ENCODE results near the gene EXOC3L2. TPM values are rescaled to one million over a fixed set of nuclear protein-coding genes. Genes with fewer than 3 reads are reported as not detected.

EXOC3L2 gene
- polyA plus RNA-seq, 3 donors = not detected

DNA sequence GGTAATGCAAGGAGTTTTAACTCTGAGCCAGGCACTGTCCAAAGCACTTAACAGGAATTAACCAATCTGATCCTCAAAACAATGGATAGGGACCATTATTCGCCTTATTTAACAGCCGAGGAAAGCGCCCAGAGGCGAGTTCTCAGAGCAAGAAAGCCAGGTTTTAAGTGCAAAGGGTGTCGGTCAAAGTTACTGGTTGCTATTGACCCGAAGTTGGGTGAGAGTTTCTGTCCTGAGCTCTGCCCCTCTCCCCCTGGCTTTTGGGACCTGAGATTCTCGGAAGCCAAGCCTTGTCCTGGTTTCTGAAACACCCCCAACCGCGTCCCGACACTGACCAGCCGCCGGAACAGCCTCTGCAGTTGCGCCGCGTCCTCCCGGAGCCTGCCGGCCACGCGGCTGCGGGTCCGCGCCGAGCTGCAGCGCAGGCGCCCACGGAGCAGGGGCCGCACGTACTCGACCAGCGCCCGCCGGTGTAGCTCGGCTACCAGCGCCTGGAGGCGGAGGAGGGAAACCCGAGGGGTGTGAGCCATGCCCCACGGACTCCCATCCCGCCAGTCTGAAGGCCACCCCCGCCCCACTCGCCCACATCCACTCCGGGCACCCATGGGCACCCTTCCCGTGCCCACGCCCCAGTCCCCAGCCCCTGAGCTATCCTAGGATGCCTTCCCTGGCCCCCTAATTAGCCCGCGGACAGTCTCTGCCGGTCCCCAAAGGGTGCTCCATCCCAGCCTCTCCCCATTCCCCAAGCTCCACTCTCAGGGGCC is 27.8 kb downstream of the EXOC3L2 start:
- TF ChIP-seq, protein P1, sequence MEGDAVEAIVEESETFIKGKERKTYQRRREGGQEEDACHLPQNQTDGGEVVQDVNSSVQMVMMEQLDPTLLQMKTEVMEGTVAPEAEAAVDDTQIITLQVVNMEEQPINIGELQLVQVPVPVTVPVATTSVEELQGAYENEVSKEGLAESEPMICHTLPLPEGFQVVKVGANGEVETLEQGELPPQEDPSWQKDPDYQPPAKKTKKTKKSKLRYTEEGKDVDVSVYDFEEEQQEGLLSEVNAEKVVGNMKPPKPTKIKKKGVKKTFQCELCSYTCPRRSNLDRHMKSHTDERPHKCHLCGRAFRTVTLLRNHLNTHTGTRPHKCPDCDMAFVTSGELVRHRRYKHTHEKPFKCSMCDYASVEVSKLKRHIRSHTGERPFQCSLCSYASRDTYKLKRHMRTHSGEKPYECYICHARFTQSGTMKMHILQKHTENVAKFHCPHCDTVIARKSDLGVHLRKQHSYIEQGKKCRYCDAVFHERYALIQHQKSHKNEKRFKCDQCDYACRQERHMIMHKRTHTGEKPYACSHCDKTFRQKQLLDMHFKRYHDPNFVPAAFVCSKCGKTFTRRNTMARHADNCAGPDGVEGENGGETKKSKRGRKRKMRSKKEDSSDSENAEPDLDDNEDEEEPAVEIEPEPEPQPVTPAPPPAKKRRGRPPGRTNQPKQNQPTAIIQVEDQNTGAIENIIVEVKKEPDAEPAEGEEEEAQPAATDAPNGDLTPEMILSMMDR (IDR thresholded peaks at IDR 0.05) = no peak
- Histone ChIP-seq H3K9ac (ENCODE audit: insufficient read depth, low read length, poor library complexity, severe bottlenecking) (no peak overlapping the region), H3K27ac (ENCODE audit: low read depth in 1 of 2, low read length in 2 of 2) (no peak overlapping the region), H3K79me2 (ENCODE audit: insufficient read depth, low read length) (no peaks in the 10 kb centered on the region), H2AFZ (ENCODE audit: insufficient read depth, low read depth, low read length, poor library complexity, severe bottlenecking) (no peak overlapping the region), H4K20me1 (ENCODE audit: insufficient read depth, low read length) (no peaks in the 10 kb centered on the region), H3K9me3 (replicated peaks in 1 of 2; ENCODE audit: control insufficient read depth in 1 of 2, insufficient read depth in 1 of 2, low read length in 2 of 2) (no peaks in the 10 kb centered on the region), H3K27me3 (ENCODE audit: control insufficient read depth in 2 of 2, insufficient read depth in 2 of 2, low read length in 2 of 2) (peaks cover 17 to 33% of the 10 kb centered on the region in 2 donors), H3K4me3 (replicated peaks in 1 of 3; ENCODE audit: low read depth in 2 of 3, low read length in 3 of 3) (no peak overlapping the region), H3K4me2 (replicated peaks; ENCODE audit: extremely low read depth, low read length, poor library complexity, severe bottlenecking) (no peak overlapping the region), H3K36me3 (replicated peaks in 1 of 2; ENCODE audit: control insufficient read depth in 1 of 2, insufficient read depth in 2 of 2, low read length in 2 of 2) (no peaks in the 10 kb centered on the region), H3K4me1 (ENCODE audit: control insufficient read depth in 1 of 2, insufficient read depth in 2 of 2, low read length in 2 of 2) (peaks cover 4 to 5% of the 10 kb centered on the region in 2 donors)
- H3K27me3 Mint-ChIP-seq (ENCODE audit: low read depth in 3 of 3) = peaks cover 59 to 74% (median 64%) of the 10 kb centered on the region in 3 donors
- peaks cover 0 to 2% of the 10 kb centered on the region in 2 donors for H3K36me3 Mint-ChIP-seq
- peaks cover 0 to 7% (median 2%) of the 10 kb centered on the region in 7 donors for H3K9me3 Mint-ChIP-seq
- intact Hi-C loops (cut with micrococcal nuclease) = no loop called here
- H3K27ac Mint-ChIP-seq = no peak overlapping the region
- WGBS (ENCODE audit: insufficient coverage) = 24% methylated on average over 46 of the region's 46 CpGs
- H3K4me1 Mint-ChIP-seq = peaks cover 10% of the 10 kb centered on the region
- DNase-seq = no peak
- peak overlapping the region in 1 of 2 donors; percentile 76 for H3K4me3 Mint-ChIP-seq

DNA sequence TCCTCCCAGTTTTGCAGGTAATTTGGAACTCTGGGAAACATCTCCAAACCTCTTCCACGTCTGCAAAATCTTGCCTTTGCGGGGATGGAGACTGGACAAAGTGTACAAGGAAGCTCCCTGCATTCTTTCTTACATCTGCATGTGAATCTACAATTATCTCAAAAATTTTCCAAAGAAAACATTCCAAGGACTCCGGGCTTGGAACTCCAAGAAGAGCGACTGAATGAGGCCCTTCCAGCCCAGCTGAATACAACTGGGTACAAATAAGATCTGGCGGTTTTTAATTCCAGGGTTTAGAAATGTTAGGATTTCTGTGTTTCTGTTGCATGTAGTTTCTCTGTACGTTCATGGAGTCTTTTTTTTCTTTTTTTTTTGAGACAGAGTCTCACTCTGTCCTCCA is 28.5 kb downstream of the EXOC3L2 start:
- Mint-ChIP-seq H3K36me3 (peaks cover 0 to 2% of the 10 kb centered on the region in 2 donors), H3K4me3 (peak overlapping the region in 1 of 2 donors; percentile 76), H3K27ac (no peak overlapping the region), H3K27me3 (ENCODE audit: low read depth in 3 of 3) (peaks cover 55 to 75% (median 66%) of the 10 kb centered on the region in 3 donors), H3K9me3 (peaks cover 0 to 7% (median 2%) of the 10 kb centered on the region in 7 donors), H3K4me1 (peaks cover 12% of the 10 kb centered on the region)
- Histone ChIP-seq H3K9ac (ENCODE audit: insufficient read depth, low read length, poor library complexity, severe bottlenecking) (no peak overlapping the region), H3K27ac (ENCODE audit: low read depth in 1 of 2, low read length in 2 of 2) (no peak overlapping the region), H3K4me3 (replicated peaks in 1 of 3; ENCODE audit: low read depth in 2 of 3, low read length in 3 of 3) (no peak overlapping the region), H2AFZ (ENCODE audit: insufficient read depth, low read depth, low read length, poor library complexity, severe bottlenecking) (no peak overlapping the region), H3K27me3 (ENCODE audit: control insufficient read depth in 2 of 2, insufficient read depth in 2 of 2, low read length in 2 of 2) (peaks cover 17 to 40% of the 10 kb centered on the region in 2 donors), H3K36me3 (replicated peaks in 1 of 2; ENCODE audit: control insufficient read depth in 1 of 2, insufficient read depth in 2 of 2, low read length in 2 of 2) (no peaks in the 10 kb centered on the region), H3K79me2 (ENCODE audit: insufficient read depth, low read length) (no peaks in the 10 kb centered on the region), H4K20me1 (ENCODE audit: insufficient read depth, low read length) (no peaks in the 10 kb centered on the region), H3K9me3 (replicated peaks in 1 of 2; ENCODE audit: control insufficient read depth in 1 of 2, insufficient read depth in 1 of 2, low read length in 2 of 2) (no peaks in the 10 kb centered on the region), H3K4me2 (replicated peaks; ENCODE audit: extremely low read depth, low read length, poor library complexity, severe bottlenecking) (no peak overlapping the region), H3K4me1 (ENCODE audit: control insufficient read depth in 1 of 2, insufficient read depth in 2 of 2, low read length in 2 of 2) (peaks cover 4 to 10% of the 10 kb centered on the region in 2 donors)
- no peak for DNase-seq
- TF ChIP-seq, protein P1 (IDR thresholded peaks at IDR 0.05) = no peak
- intact Hi-C loops (cut with micrococcal nuclease) = no loop called here
- 65% methylated on average over 4 of the region's 6 CpGs for WGBS (ENCODE audit: insufficient coverage)

Measured in CD14-positive monocyte (primary cell).